ENCODE results near the gene IP6K2. TPM values are rescaled to one million over a fixed set of nuclear protein-coding genes. Genes with fewer than 3 reads are reported as not detected.
A peak's percentile ranks its signal among the peaks of the same experiment; 100 is the strongest.

Gene IP6K2
- total and polyA plus RNA-seq, 8 donors = 44.1 to 234 (median 103) TPM

GRCh38 chr3:48684054-48684349 is 33.0 kb downstream of the IP6K2 start:
- H3K4me3 ChIP-seq = peak overlapping the region; percentile 71 to 96 (median 78)
- no peak for DNase-seq
- TF ChIP-seq EP300 (IDR thresholded peaks at IDR 0.05) (no peak), CTCF (IDR thresholded peaks at IDR 0.05) (no peak), POLR2A (IDR thresholded peaks at IDR 0.05) (no peak), POLR2AphosphoS5 (IDR thresholded peaks at IDR 0.05) (no peak)
- H3K27me3 ChIP-seq = no peaks in the 10 kb centered on the region
- peaks cover 47 to 59% (median 55%) of the 10 kb centered on the region in 4 donors for H3K36me3 ChIP-seq
- no peaks in the 10 kb centered on the region for H3K9me3 ChIP-seq
- 65 to 73% (median 70%) methylated on average over 8 of the region's 8 CpGs for WGBS, 5 donors
- H3K27ac ChIP-seq = peak overlapping the region in 4 of 5 donors; percentile 7 to 94 (median 70)
- H3K4me1 ChIP-seq = peaks cover 26 to 46% (median 40%) of the 10 kb centered on the region in 4 donors
- intact Hi-C loops (cut with DNase I; ENCODE audit: low total_unique reads) = no loop called here

GRCh38 chr3:48682786-48683185 is 34.2 kb downstream of the IP6K2 start:
- H3K36me3 ChIP-seq = peaks cover 40 to 59% (median 55%) of the 10 kb centered on the region in 4 donors
- 85 to 93% (median 91%) methylated on average over 9 of the region's 9 CpGs for WGBS, 5 donors

GRCh38 chr3:48681974-48682610 is 34.9 kb downstream of the IP6K2 start:
- Histone ChIP-seq H3K36me3 (peaks cover 34 to 59% (median 55%) of the 10 kb centered on the region in 4 donors), H3K9me3 (no peaks in the 10 kb centered on the region), H3K27ac (no peak overlapping the region), H3K4me3 (no peak overlapping the region), H3K4me1 (peaks cover 26 to 37% (median 36%) of the 10 kb centered on the region in 4 donors), H3K27me3 (no peaks in the 10 kb centered on the region)
- TF ChIP-seq CTCF (IDR thresholded peaks at IDR 0.05) = no peak
- no peak for TF ChIP-seq EP300 (IDR thresholded peaks at IDR 0.05)
- no peak for TF ChIP-seq POLR2A (IDR thresholded peaks at IDR 0.05)
- no peak for TF ChIP-seq POLR2AphosphoS5 (IDR thresholded peaks at IDR 0.05)
- intact Hi-C loops (cut with DNase I; ENCODE audit: low total_unique reads) = no loop called here
- DNase-seq = no peak
- 92 to 99% (median 96%) methylated on average over 15 to 17 of the region's 17 CpGs for WGBS, 5 donors

More at GRCh38 chr3:48682786-48683185, 34.2 kb downstream of the IP6K2 start:
- no peak for DNase-seq
- intact Hi-C loops (cut with DNase I; ENCODE audit: low total_unique reads) = no loop called here
- Histone ChIP-seq H3K4me1 (peaks cover 26 to 44% (median 40%) of the 10 kb centered on the region in 4 donors), H3K4me3 (no peak overlapping the region), H3K27me3 (no peaks in the 10 kb centered on the region), H3K9me3 (no peaks in the 10 kb centered on the region), H3K27ac (peak overlapping the region in 1 of 5 donors; percentile 94)
- no peak for TF ChIP-seq POLR2A (IDR thresholded peaks at IDR 0.05)
- TF ChIP-seq EP300 (IDR thresholded peaks at IDR 0.05) = no peak
- no peak for TF ChIP-seq CTCF (IDR thresholded peaks at IDR 0.05)
- no peak for TF ChIP-seq POLR2AphosphoS5 (IDR thresholded peaks at IDR 0.05)

- no peak for DNase-seq
- Histone ChIP-seq H3K36me3 (peaks cover 35 to 65% (median 61%) of the 10 kb centered on the region in 4 donors), H3K4me1 (peaks cover 24 to 34% (median 32%) of the 10 kb centered on the region in 4 donors), H3K27me3 (no peaks in the 10 kb centered on the region), H3K27ac (no peak overlapping the region), H3K9me3 (no peaks in the 10 kb centered on the region), H3K4me3 (no peak overlapping the region)
- 91 to 96% (median 95%) methylated on average over 7 of the region's 7 CpGs for WGBS, 5 donors
- intact Hi-C loops (cut with DNase I; ENCODE audit: low total_unique reads) = no loop called here
- TF ChIP-seq EP300 (IDR thresholded peaks at IDR 0.05) (no peak), CTCF (IDR thresholded peaks at IDR 0.05) (no peak), POLR2AphosphoS5 (IDR thresholded peaks at IDR 0.05) (no peak), POLR2A (IDR thresholded peaks at IDR 0.05) (no peak)
Measured at GRCh38 chr3:48681541-48681880, 35.5 kb downstream of the IP6K2 start.

Data from stomach (tissue), 9 donors.